GM19324 (cell line): ENCODE results near the gene HOPX.
"Not testable (repeated sequence)": the region's sequence is repeated elsewhere in the genome, so short reads cannot be mapped to it uniquely, and the experiment has no call there.

Source experiments
- ATAC-seq: cut with Tn5 transposase; IDR thresholded peaks from one replicate; pipeline ENCODE4 v1.9.1; 2021; ENCODE audit warnings: mild to moderate bottlenecking, moderate library complexity; ENCODE audit not compliant: unreplicated experiment, low FRiP score

Gene HOPX

GRCh38 chr4:56630876-56631666 is 50.0 kb downstream of the HOPX start:
- no peak for ATAC-seq

GRCh38 chr4:56628592-56628991 is 52.5 kb downstream of the HOPX start:
- no peak for ATAC-seq

- ATAC-seq, result no peak
These were observed 53.1 kb downstream of the HOPX start for GRCh38 chr4:56627985-56628384.

- ATAC-seq, result no peak
These were observed 53.7 kb downstream of the HOPX start for GRCh38 chr4:56627375-56627774.

GRCh38 chr4:56626963-56627362 is 54.1 kb downstream of the HOPX start:
- ATAC-seq, result no peak

- no peak for ATAC-seq
These were observed 54.7 kb downstream of the HOPX start for GRCh38 chr4:56626420-56626819.

GRCh38 chr4:56622176-56622575 is 58.9 kb downstream of the HOPX start:
- ATAC-seq, result no peak

- no peak for ATAC-seq
These were observed 61.3 kb downstream of the HOPX start for GRCh38 chr4:56619816-56620215.

- no peak for ATAC-seq
These were observed 61.9 kb downstream of the HOPX start for GRCh38 chr4:56619160-56619559.

GRCh38 chr4:56618734-56619133 is 62.4 kb downstream of the HOPX start:
- no peak for ATAC-seq

- ATAC-seq, result no peak
These were observed 67.8 kb downstream of the HOPX start for GRCh38 chr4:56613101-56613862.

- no peak for ATAC-seq
These were observed 68.8 kb downstream of the HOPX start for GRCh38 chr4:56612282-56612681.

- no peak for ATAC-seq
These were observed 69.6 kb downstream of the HOPX start for GRCh38 chr4:56611501-56611900.

- ATAC-seq, result not testable (repeated sequence)
These were observed 70.9 kb downstream of the HOPX start for GRCh38 chr4:56610170-56610569.

- no peak for ATAC-seq
These were observed 73.2 kb downstream of the HOPX start for GRCh38 chr4:56607926-56608325.

GRCh38 chr4:56606385-56606784 is 74.7 kb downstream of the HOPX start:
- no peak for ATAC-seq

- ATAC-seq, result not testable (repeated sequence)
These were observed 75.6 kb downstream of the HOPX start for GRCh38 chr4:56605464-56605863.

GRCh38 chr4:56603297-56603696 is 77.8 kb downstream of the HOPX start:
- ATAC-seq, result no peak
